ENCODE measurements around the gene IL22.

GRCh38 chr12:68270358-68270757 is 17.0 kb upstream of the IL22 start:
- no peak for TF ChIP-seq CTCF (IDR thresholded peaks at IDR 0.05)
- TF ChIP-seq EZH2phosphoT487 (IDR thresholded peaks at IDR 0.05) = no peak

Data from neural progenitor cell (in vitro differentiated cells).